ENCODE results near the gene DNAJC8.

DNAJC8 gene

GRCh38 chr1:28170001-28170596, 62.7 kb downstream of the DNAJC8 start:
- no peak for DNase-seq

- DNase-seq: no peak
Observed at GRCh38 chr1:28163496-28164161, 69.2 kb downstream of the DNAJC8 start.

- no peak for DNase-seq
Observed at GRCh38 chr1:28162151-28162550, 70.7 kb downstream of the DNAJC8 start.

GRCh38 chr1:28161751-28162150, 71.1 kb downstream of the DNAJC8 start:
- DNase-seq: no peak

- DNase-seq: no peak
Observed at GRCh38 chr1:28160782-28161266, 72.0 kb downstream of the DNAJC8 start.

- no peak for DNase-seq
Observed at GRCh38 chr1:28159680-28160079, 73.1 kb downstream of the DNAJC8 start.

GRCh38 chr1:28159243-28159642, 73.6 kb downstream of the DNAJC8 start:
- DNase-seq: no peak

- DNase-seq: no peak
Observed at GRCh38 chr1:28157894-28158293, 74.9 kb downstream of the DNAJC8 start.

GRCh38 chr1:28156821-28157220, 76.0 kb downstream of the DNAJC8 start:
- DNase-seq: no peak

GRCh38 chr1:28155628-28156027, 77.2 kb downstream of the DNAJC8 start:
- no peak for DNase-seq

- no peak for DNase-seq
Observed at GRCh38 chr1:28154078-28154594, 78.7 kb downstream of the DNAJC8 start.

Measured in GDM1 (cell line).